ENCODE measurements around the gene RIPK1. TPM values are rescaled to one million over a fixed set of nuclear protein-coding genes. Genes with fewer than 3 reads are reported as not detected.
"Not testable (repeated sequence)": the region's sequence is repeated elsewhere in the genome, so short reads cannot be mapped to it uniquely, and the experiment has no call there.

RIPK1 gene
- total RNA-seq, 4 donors from 2014 or later: 26.2 to 33.5 (median 29.0) TPM

GRCh38 chr6:3057063-3057770 lies 11.1 kb upstream of the RIPK1 start:
- Histone ChIP-seq H3K27me3 (no peaks in the 10 kb centered on the region), H3K4me3 (replicated peaks in 1 of 3) (no peak overlapping the region), H3K27ac (no peak overlapping the region), H3K9me3 (no peaks in the 10 kb centered on the region), H3K36me3 (no peaks in the 10 kb centered on the region), H3K4me1 (peaks cover 0 to 15% of the 10 kb centered on the region in 2 donors)
- 88 to 89% methylated on average over 11 of the region's 11 CpGs for WGBS, 2 donors
- intact Hi-C loops (cut with DNase I): loop anchor here (10.0 kb wide), 1 partner anchor 212 kb away; the partner anchor contains the start of gene SERPINB1
- DNase-seq: no peak
- TF ChIP-seq, protein P1, sequence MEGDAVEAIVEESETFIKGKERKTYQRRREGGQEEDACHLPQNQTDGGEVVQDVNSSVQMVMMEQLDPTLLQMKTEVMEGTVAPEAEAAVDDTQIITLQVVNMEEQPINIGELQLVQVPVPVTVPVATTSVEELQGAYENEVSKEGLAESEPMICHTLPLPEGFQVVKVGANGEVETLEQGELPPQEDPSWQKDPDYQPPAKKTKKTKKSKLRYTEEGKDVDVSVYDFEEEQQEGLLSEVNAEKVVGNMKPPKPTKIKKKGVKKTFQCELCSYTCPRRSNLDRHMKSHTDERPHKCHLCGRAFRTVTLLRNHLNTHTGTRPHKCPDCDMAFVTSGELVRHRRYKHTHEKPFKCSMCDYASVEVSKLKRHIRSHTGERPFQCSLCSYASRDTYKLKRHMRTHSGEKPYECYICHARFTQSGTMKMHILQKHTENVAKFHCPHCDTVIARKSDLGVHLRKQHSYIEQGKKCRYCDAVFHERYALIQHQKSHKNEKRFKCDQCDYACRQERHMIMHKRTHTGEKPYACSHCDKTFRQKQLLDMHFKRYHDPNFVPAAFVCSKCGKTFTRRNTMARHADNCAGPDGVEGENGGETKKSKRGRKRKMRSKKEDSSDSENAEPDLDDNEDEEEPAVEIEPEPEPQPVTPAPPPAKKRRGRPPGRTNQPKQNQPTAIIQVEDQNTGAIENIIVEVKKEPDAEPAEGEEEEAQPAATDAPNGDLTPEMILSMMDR (IDR thresholded peaks at IDR 0.05): no peak
- no peak for TF ChIP-seq POLR2A (IDR thresholded peaks at IDR 0.05)

DNA sequence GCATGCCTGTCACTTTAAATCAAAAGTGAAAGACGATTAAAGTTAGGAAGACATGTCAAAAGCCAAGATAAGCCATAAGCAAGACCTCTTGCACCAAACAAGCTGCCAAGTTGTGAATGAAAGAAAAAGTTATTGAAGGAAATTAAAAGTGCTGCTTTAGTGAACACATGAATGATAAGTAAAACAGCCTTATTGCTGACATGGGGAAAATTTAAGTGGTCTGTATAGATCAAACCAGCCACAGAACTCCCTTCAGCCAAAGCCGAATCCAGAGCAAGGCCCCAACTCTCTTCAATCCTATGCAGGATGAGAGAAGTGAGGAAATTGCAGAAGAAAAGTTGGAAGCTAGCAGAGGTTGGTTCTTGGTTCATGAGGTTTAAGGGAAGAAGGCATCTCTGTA lies 9.3 kb upstream of the RIPK1 start:
- DNase-seq: no peak
- no peak for TF ChIP-seq POLR2A (IDR thresholded peaks at IDR 0.05)
- TF ChIP-seq, protein P1 (IDR thresholded peaks at IDR 0.05): no peak
- 77 to 82% methylated on average over 2 of the region's 2 CpGs for WGBS, 2 donors
- Histone ChIP-seq H3K4me3 (replicated peaks in 1 of 3) (no peak overlapping the region), H3K27me3 (no peaks in the 10 kb centered on the region), H3K27ac (no peak overlapping the region), H3K36me3 (no peaks in the 10 kb centered on the region), H3K4me1 (peaks cover 0 to 15% of the 10 kb centered on the region in 2 donors), H3K9me3 (no peaks in the 10 kb centered on the region)
- intact Hi-C loops (cut with DNase I): loop anchor here (10.0 kb wide), 1 partner anchor 214 kb away; the partner anchor contains the start of gene SERPINB1

GRCh38 chr6:3060092-3060491 lies 8.2 kb upstream of the RIPK1 start:
- H3K27ac ChIP-seq; H3K4me3 ChIP-seq (replicated peaks in 1 of 3); intact Hi-C loops (cut with DNase I); DNase-seq; H3K9me3 ChIP-seq; H3K27me3 ChIP-seq; H3K36me3 ChIP-seq: not testable (repeated sequence)
- 95 to 96% methylated on average over 11 of the region's 11 CpGs for WGBS, 2 donors
- H3K4me1 ChIP-seq: peaks cover 4 to 15% of the 10 kb centered on the region in 2 donors

DNA sequence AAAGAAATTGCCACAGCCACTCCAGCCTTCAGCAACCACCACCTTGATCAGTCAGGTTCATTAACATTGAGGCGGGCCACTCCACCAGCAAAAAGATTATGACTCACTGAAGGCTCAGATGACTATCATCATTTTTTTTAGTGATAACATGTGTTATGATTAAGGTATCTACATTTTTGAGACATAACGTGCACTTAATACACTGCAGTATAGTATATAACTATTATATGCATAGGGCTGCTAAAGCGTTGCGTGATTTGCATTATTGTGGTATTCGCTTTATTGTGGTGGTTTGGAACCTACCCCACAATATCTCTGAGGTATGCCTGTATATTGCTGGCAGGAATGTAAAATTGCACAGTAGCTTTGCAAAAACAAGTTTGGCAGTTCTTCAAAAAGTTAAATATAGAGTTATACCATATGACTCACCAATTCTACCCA lies 6.8 kb upstream of the RIPK1 start:
- 94 to 95% methylated on average over 5 of the region's 5 CpGs for WGBS, 2 donors
- Histone ChIP-seq H3K27ac (no peak overlapping the region), H3K9me3 (no peaks in the 10 kb centered on the region), H3K27me3 (no peaks in the 10 kb centered on the region), H3K4me1 (peaks cover 4 to 10% of the 10 kb centered on the region in 2 donors), H3K36me3 (no peaks in the 10 kb centered on the region), H3K4me3 (replicated peaks in 1 of 3) (no peak overlapping the region)
- no peak for TF ChIP-seq POLR2A (IDR thresholded peaks at IDR 0.05)
- TF ChIP-seq, protein P1 (IDR thresholded peaks at IDR 0.05): no peak
- no peak for DNase-seq
- intact Hi-C loops (cut with DNase I): no loop called here

DNA sequence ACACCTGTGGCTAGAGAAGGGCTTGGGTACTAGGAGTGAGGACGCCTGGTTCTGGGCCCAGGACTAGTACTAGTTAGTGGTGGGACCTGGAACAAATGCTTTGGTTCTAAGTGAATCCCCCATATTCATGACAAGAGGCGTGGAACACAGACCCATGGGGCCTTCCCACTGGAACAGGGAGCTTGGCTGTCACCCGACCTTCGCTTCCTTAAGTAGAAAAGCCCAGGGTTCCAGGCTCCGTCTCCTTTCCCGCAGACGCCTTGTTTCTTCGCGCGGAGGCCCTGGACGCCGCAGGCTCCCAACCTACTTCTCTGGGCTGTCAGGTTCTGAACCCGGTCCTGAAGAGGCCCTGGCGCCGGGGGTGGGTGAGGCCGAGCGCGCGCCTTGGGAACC lies 5.0 kb upstream of the RIPK1 start:
- intact Hi-C loops (cut with DNase I); H3K9me3 ChIP-seq; DNase-seq; H3K36me3 ChIP-seq; H3K27me3 ChIP-seq: not testable (repeated sequence)
- WGBS, 2 donors: 13% methylated on average over 11 of the region's 19 CpGs; no CpG with 5 or more reads in 1 of the 2 donors
- Histone ChIP-seq H3K27ac (peak overlapping the region in 2 of 3 donors; percentile 84 to 91), H3K4me3 (replicated peaks in 1 of 3) (peak overlapping the region in 2 of 3 donors; percentile 79 to 85), H3K4me1 (peaks cover 4 to 14% of the 10 kb centered on the region in 2 donors)

Measured in thyroid gland (tissue), 4 donors.